GM19035 (cell line): Measurements from ENCODE around the gene OCA2.
"Not testable (repeated sequence)": the region's sequence is repeated elsewhere in the genome, so short reads cannot be mapped to it uniquely, and the experiment has no call there.

Experiments
- ATAC-seq: cut with Tn5 transposase; IDR thresholded peaks from one replicate; pipeline ENCODE4 v1.9.1; 2021; ENCODE audit not compliant: unreplicated experiment

The OCA2 gene

DNA sequence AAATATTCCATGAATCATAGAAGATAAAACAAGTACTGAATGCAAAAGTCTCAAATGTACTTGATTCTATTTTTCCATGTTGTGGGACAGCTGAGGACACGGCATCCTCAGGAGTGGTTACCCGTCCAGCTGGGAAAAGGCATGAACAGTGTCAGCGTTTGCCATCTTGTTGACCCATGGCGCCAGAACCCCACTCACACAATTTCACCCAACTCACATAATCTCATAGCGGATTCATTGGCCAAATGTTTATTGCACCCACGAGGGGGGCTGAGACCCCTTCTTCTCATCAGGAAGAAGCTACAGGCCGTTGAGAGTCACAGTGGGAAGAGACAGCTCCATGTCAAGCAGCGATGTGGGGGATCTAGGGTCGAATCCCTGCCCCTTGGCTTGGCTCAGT lies 72.9 kb downstream of the OCA2 start:
- no peak for ATAC-seq

DNA sequence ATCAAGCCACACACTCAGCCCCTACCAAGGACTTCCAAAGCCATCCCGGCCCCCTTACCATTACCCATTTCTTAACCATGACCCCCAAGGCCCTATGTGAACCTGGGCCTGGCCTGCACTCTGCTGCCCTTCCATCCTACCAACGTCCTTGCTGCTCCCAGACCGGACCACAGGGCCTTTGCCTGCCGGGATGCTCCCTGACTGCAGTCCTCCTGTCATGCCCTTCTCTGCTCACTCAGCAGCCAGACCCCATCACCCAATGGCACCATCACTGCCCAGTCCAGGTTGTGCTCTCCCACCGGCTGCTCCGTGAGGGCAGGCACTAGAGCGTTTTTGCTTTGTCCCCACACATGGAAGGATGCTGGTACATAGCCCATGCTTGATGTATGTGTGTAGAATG lies 73.7 kb downstream of the OCA2 start:
- no peak for ATAC-seq

DNA sequence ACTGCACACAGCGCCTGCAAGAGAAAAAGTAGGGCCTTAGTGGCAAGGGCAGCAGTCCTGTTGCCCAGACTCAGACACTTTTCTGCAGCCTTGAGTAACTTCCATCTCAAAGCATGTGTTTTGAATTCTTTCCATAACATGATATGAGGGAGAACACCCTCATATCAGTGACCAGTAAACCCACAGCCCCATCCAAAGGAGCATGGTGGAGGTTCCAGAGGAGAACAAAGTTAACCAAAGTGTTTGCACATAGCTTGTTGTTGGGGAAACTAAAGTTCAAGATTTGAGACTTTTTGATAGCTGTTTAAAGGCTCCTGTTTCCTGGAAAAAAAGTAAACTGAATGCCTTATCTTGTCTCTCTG lies 74.2 kb downstream of the OCA2 start:
- ATAC-seq: no peak

DNA sequence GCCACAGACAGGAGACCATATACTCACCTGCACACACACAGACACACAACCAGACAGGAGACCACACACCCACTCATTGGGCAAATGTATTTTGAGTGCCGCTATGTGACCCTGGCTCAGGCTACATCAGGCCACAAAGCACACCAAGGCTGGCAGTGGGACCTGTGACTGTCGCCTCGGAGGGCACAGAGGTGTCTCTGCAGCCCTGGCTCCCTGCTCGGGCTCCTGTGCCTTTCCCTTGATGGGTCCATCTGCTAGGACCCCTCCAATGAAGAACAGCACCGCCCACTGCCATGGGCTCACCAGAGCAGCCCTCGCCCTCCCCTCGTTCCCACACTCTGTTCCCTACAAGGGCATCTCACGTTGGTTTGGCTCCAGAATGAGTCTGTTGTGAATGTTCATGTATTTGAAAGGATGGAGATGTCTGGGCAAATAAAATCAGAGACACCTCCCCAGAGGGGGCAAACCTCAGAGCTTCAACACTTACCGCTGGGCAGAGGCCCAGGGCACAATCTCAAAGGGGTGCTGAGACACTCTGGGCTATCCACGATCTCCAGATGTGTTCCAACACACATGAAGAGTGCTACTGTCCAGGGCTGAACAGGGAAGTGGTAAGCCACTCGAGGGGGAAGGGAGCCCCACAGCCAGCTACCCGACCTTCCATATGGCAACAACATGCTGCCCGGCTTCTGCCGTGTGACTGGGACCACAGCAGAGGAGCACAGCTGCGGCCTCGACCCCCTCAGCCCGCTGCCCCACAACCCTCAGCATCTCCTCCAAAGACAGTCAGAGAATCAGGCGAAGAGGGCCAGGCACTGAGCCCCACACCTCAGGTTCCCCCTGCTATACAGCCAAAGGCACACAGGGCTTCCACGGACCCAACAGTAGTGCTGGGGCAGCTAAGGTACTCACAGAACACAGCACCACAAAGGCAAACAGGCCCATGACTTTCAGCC lies 74.9 kb downstream of the OCA2 start:
- no peak for ATAC-seq

DNA sequence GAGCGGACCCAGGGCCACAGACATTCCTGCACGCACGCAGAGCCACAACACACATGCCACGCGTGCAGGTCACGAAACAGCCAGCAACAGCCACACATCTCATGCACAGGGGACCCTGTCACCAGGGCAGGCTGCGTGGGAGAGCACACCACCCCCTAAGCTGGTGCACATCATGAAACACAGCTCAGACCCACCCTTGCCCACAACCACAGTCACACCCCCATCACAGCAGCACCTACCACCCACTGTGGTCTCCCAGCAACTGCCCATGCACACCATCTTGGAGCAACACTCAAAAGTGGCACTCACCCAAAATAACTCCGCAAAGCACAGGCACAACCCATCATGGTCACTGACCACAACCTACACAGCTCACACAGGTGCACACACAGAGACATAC lies 75.7 kb downstream of the OCA2 start:
- no peak for ATAC-seq

DNA sequence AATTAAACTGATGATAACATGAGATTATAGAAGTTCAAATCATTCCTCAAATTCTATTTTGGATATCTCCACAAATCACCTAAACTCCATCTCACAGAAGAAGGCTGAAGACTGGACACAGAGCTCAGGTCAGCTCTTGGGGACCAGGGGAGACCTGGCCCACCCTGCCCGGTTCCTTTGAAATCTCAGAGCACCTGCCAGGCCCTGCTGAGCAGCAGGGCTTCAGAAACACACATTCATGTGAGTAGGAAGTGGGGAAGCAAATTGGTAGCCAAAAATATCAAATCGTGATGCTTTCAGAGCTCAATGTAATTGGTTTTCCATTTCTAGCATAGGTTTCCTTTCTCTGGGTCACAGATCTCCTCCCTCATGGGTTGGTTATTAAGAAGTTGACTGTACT lies 76.2 kb downstream of the OCA2 start:
- no peak for ATAC-seq

DNA sequence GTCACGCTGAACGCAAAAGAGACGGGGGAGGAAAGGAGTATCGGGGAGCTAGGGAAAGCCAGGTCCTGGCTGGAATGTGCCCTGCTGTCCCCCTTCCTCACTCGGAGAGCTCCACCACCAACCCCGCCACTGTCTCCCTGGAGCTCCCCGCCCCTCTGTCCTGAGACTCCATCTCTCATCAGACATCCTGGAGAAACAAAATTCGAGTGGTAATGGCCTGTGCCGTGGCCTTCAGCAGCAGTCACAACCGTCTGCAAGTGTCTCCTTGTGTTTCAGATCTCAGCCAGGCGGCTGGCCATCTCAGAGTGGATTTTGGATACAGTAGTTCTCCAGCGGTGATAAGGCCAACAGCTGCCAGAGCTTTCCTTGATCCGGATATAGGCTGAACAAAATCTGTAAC lies 76.9 kb downstream of the OCA2 start:
- no peak for ATAC-seq

DNA sequence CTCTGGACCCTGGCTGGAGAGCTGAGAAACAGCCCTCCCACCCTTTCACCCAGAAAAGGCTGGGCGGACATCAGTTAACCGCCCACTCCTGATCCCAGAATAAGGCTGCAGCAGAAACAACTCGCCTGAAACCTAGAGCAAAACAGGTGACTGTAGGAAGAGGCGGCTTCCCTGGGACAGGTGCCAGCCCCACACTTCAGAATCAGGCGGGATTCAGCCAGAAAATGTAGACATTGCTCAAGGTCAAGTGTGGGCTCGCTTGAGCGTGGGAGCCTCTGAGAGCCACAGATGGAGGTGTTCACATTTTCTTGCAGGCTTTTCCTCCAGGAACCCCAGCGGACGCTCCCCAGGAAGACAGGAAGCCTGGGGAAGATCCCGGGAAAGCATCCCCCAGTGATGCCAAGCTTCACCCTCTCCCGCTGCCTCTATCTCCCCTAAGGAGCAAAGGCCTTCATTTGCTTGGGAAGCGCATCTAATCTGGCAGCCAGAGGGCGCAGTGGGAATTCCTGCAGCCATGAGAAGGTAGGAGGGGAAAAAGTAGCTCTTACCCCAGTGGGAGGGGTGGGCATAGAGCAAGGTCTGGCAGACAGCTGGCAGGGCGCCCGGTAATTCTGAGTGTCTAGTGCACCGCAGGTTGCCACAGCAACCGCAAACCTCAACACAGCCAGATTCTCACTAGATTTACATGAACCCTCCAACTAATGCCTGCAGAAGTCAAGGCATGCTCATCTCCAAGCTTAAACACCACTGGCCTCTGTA lies 77.7 kb downstream of the OCA2 start:
- ATAC-seq: no peak

DNA sequence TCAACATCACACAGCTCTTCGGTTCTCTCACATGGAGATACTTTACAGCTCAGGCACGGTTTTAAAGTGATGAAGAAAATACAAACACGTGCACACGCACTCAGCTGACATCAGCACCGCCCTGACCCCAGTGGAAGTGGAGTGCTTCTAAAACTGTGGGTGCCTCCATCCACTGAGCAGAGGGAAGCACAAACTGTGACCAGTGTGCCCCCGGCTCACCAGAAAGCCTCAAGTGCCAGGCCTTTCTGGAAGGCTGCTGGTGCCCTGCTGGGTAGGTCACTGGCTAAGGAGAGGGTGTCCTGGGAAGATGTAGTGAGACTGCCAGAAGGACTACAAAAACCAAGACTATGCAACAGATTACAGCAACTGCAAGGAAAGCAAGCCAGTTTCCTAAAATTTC lies 78.5 kb downstream of the OCA2 start:
- no peak for ATAC-seq

DNA sequence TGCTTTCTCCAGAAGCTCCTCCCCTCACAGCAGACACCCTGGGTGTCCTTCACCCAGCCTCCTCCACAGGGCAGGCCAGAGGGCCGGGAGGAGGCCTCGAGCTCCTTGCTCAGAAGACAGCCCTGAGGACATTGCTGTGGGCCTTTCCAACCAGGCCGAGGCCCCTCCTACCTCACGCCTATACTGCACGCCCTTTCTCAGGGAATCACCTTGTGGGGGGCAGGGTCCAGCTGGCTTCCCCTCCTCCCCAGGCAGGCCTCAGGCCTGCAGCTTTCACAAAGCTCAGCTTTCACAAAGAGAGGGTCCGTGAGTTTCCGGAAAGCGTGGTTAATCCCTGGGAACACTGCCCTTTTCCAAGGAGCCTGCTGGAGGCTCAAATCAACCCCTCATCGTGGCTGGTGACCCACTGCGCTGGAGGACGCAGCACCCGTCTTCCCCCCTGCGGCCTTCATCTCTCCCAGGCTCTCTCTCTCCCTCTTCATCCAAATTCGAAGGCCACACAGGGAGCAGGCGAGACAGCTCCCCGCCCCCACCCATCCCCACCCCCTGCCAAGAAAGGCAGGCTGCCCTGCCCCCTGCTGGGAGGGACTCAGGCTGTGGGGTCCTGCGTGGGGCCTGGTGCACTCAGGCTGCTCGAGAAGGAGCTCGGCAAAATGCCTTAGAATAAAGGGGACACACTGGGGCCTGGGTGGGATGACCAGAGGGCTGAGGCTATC lies 79.4 kb downstream of the OCA2 start:
- no peak for ATAC-seq

DNA sequence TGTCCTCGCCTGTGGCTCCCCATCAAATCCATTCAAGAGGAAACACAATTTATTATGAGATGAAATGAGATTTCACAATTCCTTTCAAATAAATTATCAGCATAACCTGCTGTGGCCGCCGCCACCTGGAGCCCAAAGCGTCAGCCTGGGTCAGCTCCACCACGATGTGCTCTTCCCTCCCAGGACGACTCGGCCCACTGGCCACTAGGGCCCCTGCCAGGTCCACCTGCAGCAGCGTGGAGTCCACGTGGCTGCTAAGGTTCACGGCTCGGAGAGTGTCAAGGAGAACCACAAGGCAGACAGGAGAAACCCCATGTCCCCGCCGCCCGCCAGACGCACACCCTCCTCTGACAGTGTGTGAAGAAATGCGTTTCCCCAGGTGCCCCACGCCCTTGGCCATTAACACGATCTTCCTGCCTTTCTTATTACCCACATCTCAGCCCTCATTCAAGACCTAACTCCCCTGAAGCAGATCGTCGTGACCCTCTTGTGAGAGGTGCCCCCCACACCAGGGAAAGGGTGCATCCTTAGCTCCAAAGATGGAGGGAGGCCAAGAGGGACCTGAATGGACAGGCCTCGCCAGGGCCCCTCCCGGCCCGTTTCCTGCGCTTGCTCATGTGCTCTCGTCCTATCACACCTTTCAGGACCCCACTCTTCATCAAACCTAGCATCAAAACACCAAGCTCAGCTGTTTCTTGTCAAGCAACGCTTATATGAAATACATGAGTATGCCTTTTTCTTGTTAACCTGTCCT lies 80.6 kb downstream of the OCA2 start:
- no peak for ATAC-seq

DNA sequence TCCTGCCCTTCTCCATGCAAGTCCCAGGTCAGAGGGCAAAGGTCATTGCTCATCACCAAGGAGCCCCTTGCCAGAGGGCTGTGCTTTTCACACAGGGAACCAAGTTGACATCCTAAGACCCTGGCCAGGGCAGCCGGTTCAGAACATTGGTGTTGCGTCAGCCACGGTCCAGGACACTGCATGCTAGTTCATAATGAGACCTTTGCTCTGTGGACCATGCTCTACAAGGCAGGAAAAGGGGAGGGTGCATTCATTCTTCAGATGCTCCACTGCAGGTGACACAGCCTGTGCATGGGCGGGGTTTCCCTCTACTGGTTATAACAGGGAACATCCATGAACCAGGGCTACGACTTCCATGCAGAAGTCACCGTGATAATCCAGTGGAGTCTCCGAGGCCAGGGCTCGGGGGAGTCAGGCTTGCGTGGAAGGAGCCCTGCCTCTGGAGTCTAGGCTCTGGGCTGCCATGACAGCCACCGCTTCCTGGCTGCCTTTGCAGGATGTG lies 81.6 kb downstream of the OCA2 start:
- ATAC-seq: no peak

DNA sequence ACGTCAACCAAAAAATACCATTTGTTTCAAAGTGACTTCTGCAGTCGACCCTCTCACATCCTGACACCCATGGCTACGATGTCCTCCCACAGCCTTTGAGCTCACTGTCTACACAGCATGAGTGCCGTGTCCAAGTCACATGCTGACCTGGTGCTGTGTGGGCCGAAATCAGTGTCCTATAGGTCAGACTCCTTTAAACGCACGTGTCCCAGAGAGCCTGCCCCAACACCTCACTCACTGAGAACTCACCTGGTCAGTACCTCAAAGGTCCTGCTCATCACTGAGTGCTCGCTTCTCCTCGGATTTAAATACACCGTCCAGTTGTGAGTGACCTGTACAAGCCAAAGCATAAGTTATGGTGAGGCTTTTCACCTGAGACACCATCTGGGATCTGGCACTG lies 83.3 kb downstream of the OCA2 start:
- ATAC-seq: no peak

DNA sequence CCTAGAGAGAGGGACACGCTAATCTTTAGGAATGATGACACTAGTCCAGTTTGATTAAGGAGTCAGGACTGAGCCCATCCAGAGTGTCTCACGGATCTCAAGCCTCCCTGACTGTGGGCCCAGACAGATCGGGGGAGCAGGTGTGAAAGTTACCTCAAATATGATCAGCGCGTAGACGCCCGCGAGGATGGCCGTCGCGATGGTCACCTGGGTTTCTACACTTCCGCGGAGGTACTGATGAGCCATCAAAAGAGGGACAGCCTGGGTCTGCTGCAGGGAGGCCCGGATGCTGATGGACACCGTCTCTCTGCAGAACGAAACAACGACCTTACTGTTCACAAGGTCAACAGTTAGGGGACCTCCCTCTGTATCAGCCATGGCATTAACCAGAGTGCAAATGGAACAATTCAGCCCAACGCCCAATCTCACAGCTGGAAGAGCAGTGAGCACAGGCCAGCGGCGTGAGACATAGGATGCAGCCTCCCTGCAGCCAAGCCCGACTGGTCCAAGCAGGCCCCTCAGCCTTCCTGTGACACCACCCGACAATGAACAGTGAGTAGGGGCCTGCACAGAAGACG lies 84.4 kb downstream of the OCA2 start:
- no peak for ATAC-seq

DNA sequence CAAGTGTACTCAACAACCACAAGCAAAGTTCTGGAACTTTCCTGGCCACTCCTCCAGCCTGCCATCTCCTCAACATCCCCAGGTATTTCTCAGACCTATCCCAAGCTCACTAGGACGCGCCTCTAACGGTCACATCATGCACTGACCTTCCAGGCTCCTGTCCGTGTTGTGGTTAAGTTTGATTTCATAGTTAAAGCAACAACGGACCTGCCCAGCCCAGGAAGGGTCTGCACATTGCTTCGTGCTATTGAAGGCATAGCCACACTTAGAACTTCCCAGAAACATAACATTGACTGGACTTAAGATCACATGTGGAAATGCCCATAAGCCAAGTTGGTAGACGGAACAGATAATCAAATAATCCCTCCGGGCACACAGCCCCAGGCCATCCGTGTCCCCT lies 85.1 kb downstream of the OCA2 start:
- no peak for ATAC-seq

DNA sequence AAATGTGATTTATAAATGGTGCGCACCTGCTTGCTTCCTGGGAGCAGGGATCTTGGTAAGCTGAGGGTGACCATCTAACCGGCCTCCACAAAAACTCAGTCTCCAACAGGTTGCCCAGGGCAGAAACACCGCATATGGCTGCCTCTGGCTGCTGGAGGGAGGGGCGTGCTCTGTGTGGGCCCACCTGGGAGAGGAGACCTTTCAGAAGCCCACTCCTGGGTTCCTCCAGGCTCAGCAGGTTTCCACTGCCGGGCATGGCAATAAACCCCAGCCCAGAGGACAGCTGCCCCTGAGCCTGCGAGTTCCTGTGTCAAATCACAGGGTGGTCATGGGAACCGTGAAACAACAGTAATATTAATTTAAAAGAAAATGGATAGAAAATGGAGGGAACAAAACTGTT lies 85.6 kb downstream of the OCA2 start:
- no peak for ATAC-seq

DNA sequence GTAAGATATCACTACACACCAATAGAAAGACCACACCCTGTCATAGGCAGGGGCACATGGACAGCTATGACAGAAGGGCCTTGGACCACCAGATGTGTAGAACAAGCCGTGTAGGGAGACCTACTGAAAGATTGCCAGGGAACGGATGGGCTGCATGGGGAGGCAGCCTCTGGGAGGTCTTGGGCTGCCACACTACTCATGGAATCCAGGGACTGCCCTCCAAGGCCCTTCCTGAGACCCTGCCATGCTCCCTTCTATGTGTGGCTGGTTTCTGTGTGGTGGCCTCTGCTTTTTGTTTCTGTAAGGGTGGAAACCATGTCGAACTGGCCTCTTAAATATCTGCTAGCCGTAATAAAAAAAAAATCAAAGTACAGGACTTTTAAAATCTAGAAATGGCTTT lies 86.9 kb downstream of the OCA2 start:
- ATAC-seq: no peak

DNA sequence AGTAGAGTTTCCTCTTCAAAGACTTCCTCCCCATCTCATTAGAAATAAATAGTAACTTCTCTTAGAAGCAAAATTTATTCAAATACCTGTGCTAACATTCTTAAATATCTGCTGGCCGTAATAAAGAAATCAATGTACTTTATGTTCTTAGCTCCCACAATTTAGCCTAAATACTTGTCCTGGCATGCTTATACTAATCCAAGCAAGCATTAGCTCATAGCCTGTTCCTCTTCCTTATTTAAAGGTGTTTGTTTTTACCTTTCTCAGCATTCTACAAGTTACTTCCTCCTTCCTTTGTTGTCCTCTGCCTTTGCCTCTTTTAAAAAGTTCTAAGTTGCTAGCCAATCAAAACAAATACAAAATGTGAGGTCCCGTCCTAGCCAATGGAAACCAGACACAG lies 90.9 kb downstream of the OCA2 start:
- ATAC-seq: not testable (repeated sequence)

DNA sequence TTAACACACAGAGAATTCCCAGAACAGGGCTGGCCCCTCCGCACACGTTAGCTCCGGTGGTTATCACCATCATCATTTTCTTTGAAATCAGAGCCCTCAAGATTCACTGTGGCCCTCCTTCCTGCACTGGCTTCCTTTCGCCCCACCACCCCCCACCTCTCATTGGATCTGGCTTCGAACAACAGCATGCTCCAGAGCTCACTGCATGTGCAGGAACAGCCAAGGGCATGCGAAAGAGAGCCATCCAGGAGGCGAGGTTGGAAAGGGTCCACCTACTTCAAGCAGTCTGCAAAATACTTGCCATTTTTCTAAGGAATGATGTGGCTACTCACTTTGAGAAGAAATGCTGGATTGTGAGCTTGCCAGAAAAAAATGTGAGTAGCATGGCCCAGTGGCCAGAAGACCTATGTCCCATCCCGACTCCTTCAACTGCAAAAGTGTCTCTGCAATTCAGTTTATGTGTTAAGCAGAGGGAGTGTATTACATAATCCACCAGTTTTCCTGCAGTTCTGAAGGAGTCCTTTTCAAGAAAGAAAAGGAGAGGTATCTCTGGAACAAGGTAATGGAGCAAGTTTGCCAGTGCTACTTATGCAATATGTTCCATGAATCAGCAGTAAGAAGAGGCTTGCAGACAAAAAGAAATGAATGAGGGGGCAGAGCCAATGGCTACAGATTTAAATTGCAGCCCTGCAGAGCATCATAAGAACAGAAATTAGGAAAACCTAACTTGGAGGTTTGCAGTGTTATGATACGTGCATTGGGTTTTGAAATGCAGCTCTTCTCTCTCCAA lies 92.8 kb downstream of the OCA2 start:
- no peak for ATAC-seq
